HepG2 (cell line): Measurements from ENCODE around the gene KDM3A. TPM values are rescaled to one million over a fixed set of nuclear protein-coding genes. Genes with fewer than 3 reads are reported as not detected.

Experiments
- ATAC-seq: fragments of 200-7000 bp; cut with Tn5 transposase; 3 replicates; pipeline ENCODE4 v1.9.1; 2020; ENCODE audit warnings: mild to moderate bottlenecking, moderate library complexity
- BruUV-seq: library from RNA; stranded (reverse); fragments of 400-500 nt; replicated peaks from 2 replicates; lab custom pipeline; 2021; lab: Mats Ljungman, UMichigan
- CTCF ChIA-PET: fragments of 300-600 bp; formaldehyde crosslinking; extraction: SDS; loops from one replicate; lab custom pipeline; 2021; ENCODE audit warnings: low total read pairs, inconsistent platforms, low intra/inter-chr PET ratio; lab: Yijun Ruan, JAX
- POLR2A ChIA-PET: fragments of 350-600 bp; sonication (Branson Sonifier 250); formaldehyde crosslinking; loops from one replicate; lab custom pipeline; 2020; ENCODE audit warnings: antibody characterized with exemption, inconsistent platforms; lab: Yijun Ruan, JAX
- DNase-seq: peaks from one replicate; pipeline ENCODE4 v3.0.0-alpha.2; 2015; ENCODE audit warnings: low spot score
- FAIRE-seq: peaks from 3 replicates; lab custom pipeline; 2011; peaks lifted over from hg19 to GRCh38; lab: Jason Lieb, UNC
- H2AFZ ChIP-seq: one replicate; pipeline ENCODE4 v1.6.1; 2011; ENCODE audit warnings: low read length, inconsistent platforms
- H3K27ac ChIP-seq: fragments of 300-600 bp; 3 replicates; pipeline ENCODE4 v1.8.0; 2011; ENCODE audit warnings: mixed run types, mild to moderate bottlenecking, mixed read lengths, low read length, inconsistent platforms; ENCODE audit not compliant: insufficient read depth; ENCODE audit errors: extremely low read length
- H3K27me3 ChIP-seq, 2 experiments: fragments of 200-600 bp in 1 of 2; 2 replicates in 1 of 2; 3 replicates in 1 of 2; pipeline versions ENCODE4 v1.6.0 to v1.8.0; 2011; ENCODE audit warnings: low read length in 2 of 2, mild to moderate bottlenecking in 2 of 2, moderate library complexity in 2 of 2, inconsistent platforms in 1 of 2; ENCODE audit not compliant: insufficient read depth in 2 of 2, control insufficient read depth in 1 of 2
- H3K36me3 ChIP-seq, 2 experiments: fragments of 200-600 bp in 1 of 2; replicated peaks in 1 of 2; 2 replicates in 1 of 2; 3 replicates in 1 of 2; pipeline versions ENCODE4 v1.5.1 to v1.8.0; 2011; ENCODE audit warnings: low read length in 2 of 2, inconsistent platforms in 1 of 2; ENCODE audit not compliant: insufficient read depth in 2 of 2, control insufficient read depth in 1 of 2
- H3K4me1 ChIP-seq: 2 replicates; pipeline ENCODE4 v1.5.1; 2012; ENCODE audit warnings: low read length, inconsistent platforms; ENCODE audit not compliant: insufficient read depth
- H3K4me2 ChIP-seq: 2 replicates; pipeline ENCODE4 v1.6.0; 2011; ENCODE audit warnings: low read depth, low read length, inconsistent platforms
- H3K4me3 ChIP-seq, 3 experiments: fragments of 200-600 bp in 1 of 3; sonication (generic), shearing (Covaris generic) in 1 of 3; replicated peaks in 1 of 3; 2 replicates each; pipeline ENCODE4 v1.5.1; 2011 to 2016; ENCODE audit warnings: low read length in 3 of 3, inconsistent platforms in 2 of 3, low read depth in 2 of 3, mild to moderate bottlenecking in 2 of 3, control low read depth in 1 of 3, mixed read lengths in 1 of 3; ENCODE audit not compliant: insufficient read depth in 1 of 3
- H3K79me2 ChIP-seq: one replicate; pipeline ENCODE4 v1.6.1; 2011; ENCODE audit warnings: low read length, inconsistent platforms; ENCODE audit not compliant: insufficient read depth
- H3K9ac ChIP-seq: 2 replicates; pipeline ENCODE4 v1.6.0; 2011; ENCODE audit warnings: mild to moderate bottlenecking, low read depth, low read length, inconsistent platforms; ENCODE audit not compliant: insufficient read depth
- H3K9me3 ChIP-seq: 2 replicates; pipeline ENCODE4 v1.5.1; 2012; ENCODE audit warnings: mild to moderate bottlenecking, low read length
- H4K20me1 ChIP-seq: 2 replicates; pipeline ENCODE4 v1.6.0; 2011; ENCODE audit warnings: inconsistent platforms, mild to moderate bottlenecking, low read length, moderate library complexity; ENCODE audit not compliant: insufficient read depth
- ZNF510 ChIP-seq: sonication (generic); formaldehyde crosslinking; IDR thresholded peaks from 2 replicates; pipeline ENCODE4 v1.4.0; 2020; ENCODE audit warnings: low read depth, mild to moderate bottlenecking, missing genetic modification reagents
- ZNF556 ChIP-seq: sonication (generic); formaldehyde crosslinking; IDR thresholded peaks from 2 replicates; pipeline ENCODE4 v1.4.0; 2020; ENCODE audit warnings: mild to moderate bottlenecking, missing genetic modification reagents, borderline replicate concordance
- WGBS: methylation state at CpG from one replicate; pipeline ENCODE4 v1.1.6; 2017; ENCODE audit warnings: low lambda C conversion rate; 5-methylcytosine and 5-hydroxymethylcytosine counted together
- in situ Hi-C: cut with HindIII; loops from 2 replicates; pipeline ENCODE4 v1.10.0; 2017; ENCODE audit warnings: low pct_unique_long_range_greater_than_20kb; ENCODE audit not compliant: extremely low pct_ligation_motif_present
- intact Hi-C: fragments of 100-400 bp; cut with micrococcal nuclease; formaldehyde crosslinking; loops from one replicate; pipeline ENCODE4 v1.10.0; 2022; ENCODE audit not compliant: unreplicated experiment
- polyA plus RNA-seq, 8 experiments: library from polyadenylated mRNA; depleted of rRNA in 3 of 8; stranded (reverse) in 7 of 8; unstranded in 1 of 8; fragments of >200 nt; fragmentation: Illumina TruSeq in 4 of 8; extraction: Trizol in 4 of 8; gene quantifications; 2 replicates each; pipeline versions ENCODE4 v1.2.1 to v1.2.3, GENCODE V29; 2011 to 2016; ENCODE audit warnings: low read depth in 4 of 8, missing spikeins in 1 of 8, mixed read lengths in 1 of 8; ENCODE audit not compliant: insufficient read depth in 1 of 8
- total RNA-seq, 5 experiments: library from RNA; depleted of rRNA; stranded (reverse); fragments of >200 nt; fragmentation: Illumina TruSeq; extraction: Trizol; gene quantifications; 2 replicates each; pipeline ENCODE4 v1.2.3, GENCODE V29; 2016; ENCODE audit warnings: low read depth in 1 of 5
- TF ChIP-seq, protein P1 (sequence below): sonication (generic); formaldehyde crosslinking; IDR thresholded peaks from 2 replicates; pipeline ENCODE4 v1.5.1; 2020; ENCODE audit warnings: mild to moderate bottlenecking, missing genetic modification reagents
- TF ChIP-seq, protein P2 (sequence below): sonication (generic); formaldehyde crosslinking; IDR thresholded peaks from 2 replicates; pipeline ENCODE4 v1.9.0; 2022; ENCODE audit warnings: missing genetic modification reagents, mild to moderate bottlenecking, borderline replicate concordance
- TF ChIP-seq, protein P3 (sequence below): sonication (generic); formaldehyde crosslinking; IDR thresholded peaks from 2 replicates; pipeline ENCODE4 v1.5.0; 2020; ENCODE audit warnings: mild to moderate bottlenecking, missing genetic modification reagents

KDM3A gene
- total and polyA plus RNA-seq, 2 of the 13 experiments (the other 11 are each of a cell fraction or from before 2014, with no cell fraction given) = 21.0 to 70.2 TPM

GRCh38 chr2:86500325-86501083 is 59.3 kb downstream of the KDM3A start (continued):
- TF ChIP-seq, protein P1, sequence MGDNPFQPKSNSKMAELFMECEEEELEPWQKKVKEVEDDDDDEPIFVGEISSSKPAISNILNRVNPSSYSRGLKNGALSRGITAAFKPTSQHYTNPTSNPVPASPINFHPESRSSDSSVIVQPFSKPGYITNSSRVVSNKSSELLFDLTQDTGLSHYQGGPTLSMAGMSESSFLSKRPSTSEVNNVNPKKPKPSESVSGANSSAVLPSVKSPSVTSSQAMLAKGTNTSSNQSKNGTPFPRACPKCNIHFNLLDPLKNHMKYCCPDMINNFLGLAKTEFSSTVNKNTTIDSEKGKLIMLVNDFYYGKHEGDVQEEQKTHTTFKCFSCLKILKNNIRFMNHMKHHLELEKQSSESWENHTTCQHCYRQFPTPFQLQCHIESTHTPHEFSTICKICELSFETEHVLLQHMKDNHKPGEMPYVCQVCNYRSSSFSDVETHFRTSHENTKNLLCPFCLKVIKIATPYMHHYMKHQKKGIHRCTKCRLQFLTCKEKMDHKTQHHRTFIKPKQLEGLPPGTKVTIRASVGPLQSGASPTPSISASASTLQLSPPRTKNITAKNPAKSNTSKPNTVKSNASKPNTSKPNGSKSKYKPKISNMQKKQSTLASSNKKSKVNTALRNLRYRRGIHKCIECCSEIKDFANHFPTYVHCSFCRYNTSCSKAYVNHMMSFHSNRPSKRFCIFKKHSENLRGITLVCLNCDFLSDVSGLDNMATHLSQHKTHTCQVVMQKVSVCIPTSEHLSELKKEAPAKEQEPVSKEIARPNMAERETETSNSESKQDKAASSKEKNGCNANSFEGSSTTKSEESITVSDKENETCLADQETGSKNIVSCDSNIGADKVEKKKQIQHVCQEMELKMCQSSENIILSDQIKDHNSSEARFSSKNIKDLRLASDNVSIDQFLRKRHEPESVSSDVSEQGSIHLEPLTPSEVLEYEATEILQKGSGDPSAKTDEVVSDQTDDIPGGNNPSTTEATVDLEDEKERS (CRISPR knock-in tag) = 0 out of 2 replicates have a peak, but pooled peaks have one; percentile 59
- TF ChIP-seq ZNF556 (0 out of 2 replicates have a peak, but pooled peaks have one; percentile 55), ZNF510 (no peak)
- TF ChIP-seq, protein P2, sequence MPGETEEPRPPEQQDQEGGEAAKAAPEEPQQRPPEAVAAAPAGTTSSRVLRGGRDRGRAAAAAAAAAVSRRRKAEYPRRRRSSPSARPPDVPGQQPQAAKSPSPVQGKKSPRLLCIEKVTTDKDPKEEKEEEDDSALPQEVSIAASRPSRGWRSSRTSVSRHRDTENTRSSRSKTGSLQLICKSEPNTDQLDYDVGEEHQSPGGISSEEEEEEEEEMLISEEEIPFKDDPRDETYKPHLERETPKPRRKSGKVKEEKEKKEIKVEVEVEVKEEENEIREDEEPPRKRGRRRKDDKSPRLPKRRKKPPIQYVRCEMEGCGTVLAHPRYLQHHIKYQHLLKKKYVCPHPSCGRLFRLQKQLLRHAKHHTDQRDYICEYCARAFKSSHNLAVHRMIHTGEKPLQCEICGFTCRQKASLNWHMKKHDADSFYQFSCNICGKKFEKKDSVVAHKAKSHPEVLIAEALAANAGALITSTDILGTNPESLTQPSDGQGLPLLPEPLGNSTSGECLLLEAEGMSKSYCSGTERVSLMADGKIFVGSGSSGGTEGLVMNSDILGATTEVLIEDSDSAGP (CRISPR knock-in tag) = no peak
- TF ChIP-seq, all 625 proteins: peak for 7

- no peak for ATAC-seq
- Histone ChIP-seq H3K27me3 (no peaks in the 10 kb centered on the region), H3K27ac (no peak overlapping the region), H3K36me3 (peaks cover 20 to 53% of the 10 kb centered on the region in 2 experiments), H4K20me1 (no peaks in the 10 kb centered on the region), H3K9ac (no peak overlapping the region), H3K4me2 (no peak overlapping the region), H2AFZ (no peak overlapping the region), H3K4me1 (no peaks in the 10 kb centered on the region), H3K4me3 (no peak overlapping the region), H3K79me2 (no peaks in the 10 kb centered on the region), H3K9me3 (no peaks in the 10 kb centered on the region)
- FAIRE-seq = no peak
- ChIA-PET POLR2A (no interaction called here), CTCF (no interaction called here)
- 98% methylated on average over 7 of the region's 7 CpGs for WGBS
- in situ Hi-C loops (no loop called here), intact Hi-C loops (no loop called here)
- no TSS peak for BruUV-seq
- no peak for DNase-seq
- TF ChIP-seq, protein P3, sequence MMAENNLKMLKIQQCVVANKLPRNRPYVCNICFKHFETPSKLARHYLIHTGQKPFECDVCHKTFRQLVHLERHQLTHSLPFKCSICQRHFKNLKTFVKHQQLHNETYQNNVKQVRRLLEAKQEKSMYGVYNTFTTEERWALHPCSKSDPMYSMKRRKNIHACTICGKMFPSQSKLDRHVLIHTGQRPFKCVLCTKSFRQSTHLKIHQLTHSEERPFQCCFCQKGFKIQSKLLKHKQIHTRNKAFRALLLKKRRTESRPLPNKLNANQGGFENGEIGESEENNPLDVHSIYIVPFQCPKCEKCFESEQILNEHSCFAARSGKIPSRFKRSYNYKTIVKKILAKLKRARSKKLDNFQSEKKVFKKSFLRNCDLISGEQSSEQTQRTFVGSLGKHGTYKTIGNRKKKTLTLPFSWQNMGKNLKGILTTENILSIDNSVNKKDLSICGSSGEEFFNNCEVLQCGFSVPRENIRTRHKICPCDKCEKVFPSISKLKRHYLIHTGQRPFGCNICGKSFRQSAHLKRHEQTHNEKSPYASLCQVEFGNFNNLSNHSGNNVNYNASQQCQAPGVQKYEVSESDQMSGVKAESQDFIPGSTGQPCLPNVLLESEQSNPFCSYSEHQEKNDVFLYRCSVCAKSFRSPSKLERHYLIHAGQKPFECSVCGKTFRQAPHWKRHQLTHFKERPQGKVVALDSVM (CRISPR knock-in tag) = no peak
These were observed 66.4 kb downstream of the KDM3A start for GRCh38 chr2:86507600-86507999.
